Effector CD8-positive, alpha-beta T cell (primary cell): ENCODE data around the gene SERPINA7.
"Not testable (repeated sequence)": the region's sequence is repeated elsewhere in the genome, so short reads cannot be mapped to it uniquely, and the experiment has no call there.

Source experiments
- DNase-seq: peaks from one replicate; lab custom pipeline; 2025; lab: John Stamatoyannopoulos, UW
- total RNA-seq, 4 experiments: gene quantifications; one replicate each; lab custom pipeline; 2026; lab: John Stamatoyannopoulos, UW

SERPINA7 gene
- total RNA-seq = 0 to 0.12 (median 0) reads per million in 4 experiments

DNA sequence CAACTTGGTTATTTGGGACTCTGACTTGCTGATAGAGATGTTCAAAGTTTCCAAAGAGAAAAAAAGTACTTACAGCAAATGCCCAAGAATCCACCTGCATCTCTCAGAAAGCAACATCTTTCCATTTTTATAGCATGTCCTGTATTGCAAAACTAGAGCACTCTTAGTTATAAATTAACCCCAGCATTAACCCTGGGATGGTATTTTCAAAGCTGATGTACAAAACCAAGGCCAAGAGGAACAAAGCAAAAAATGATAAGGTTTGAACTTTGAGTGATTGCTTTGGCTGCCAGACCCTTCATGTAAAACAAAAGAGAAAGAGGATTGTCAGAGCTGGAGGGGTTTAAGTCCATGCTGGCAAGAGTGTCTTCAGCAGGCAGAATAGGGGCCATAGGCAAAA lies at the start of gene SERPINA7:
SERPINA7 (minus strand) TSS at position 103 of the 400 bp plus-strand sequence. CDS start 1,669 bp downstream, outside the sequence.
- no peak for DNase-seq

GRCh38 chrX:106069048-106069447 lies 30.5 kb upstream of the SERPINA7 start:
- DNase-seq = no peak

DNA sequence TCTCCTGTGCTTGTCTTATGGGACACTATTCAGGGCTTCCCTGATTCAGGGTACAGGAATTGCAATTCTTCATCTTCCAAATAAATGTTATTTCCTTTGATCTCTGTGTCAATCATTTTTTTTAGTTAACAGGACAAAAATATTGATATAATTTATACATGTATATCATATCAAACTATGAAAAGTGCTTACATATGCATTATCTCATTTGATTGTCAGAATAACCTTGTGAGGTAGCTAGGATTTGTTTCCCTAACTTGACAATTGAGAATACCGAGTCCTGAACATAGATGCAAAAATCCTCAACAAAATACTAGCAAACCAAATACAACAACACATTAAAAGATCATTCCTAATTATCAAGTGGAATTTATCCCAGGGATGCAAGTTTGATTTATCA lies 11.5 kb upstream of the SERPINA7 start:
- DNase-seq = no peak

DNA sequence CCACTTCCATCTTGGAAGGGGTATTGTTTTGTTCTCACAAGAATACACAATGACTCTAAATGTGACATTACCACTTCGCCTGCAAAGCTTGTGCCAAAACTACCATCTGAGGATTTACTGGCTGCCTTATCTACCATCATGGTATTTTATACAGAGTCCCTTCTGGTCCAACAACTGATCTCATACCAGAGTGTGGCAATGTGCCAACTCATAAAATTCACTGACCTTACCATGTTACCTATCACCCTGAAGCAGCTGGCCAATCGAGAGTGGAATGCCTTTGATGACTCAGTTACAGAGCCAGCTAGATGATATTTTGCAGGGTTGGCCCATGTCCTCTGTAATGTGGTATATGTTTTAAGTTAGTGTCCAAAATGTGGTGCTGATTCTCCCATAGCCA lies 3.8 kb upstream of the SERPINA7 start:
- no peak for DNase-seq

DNA sequence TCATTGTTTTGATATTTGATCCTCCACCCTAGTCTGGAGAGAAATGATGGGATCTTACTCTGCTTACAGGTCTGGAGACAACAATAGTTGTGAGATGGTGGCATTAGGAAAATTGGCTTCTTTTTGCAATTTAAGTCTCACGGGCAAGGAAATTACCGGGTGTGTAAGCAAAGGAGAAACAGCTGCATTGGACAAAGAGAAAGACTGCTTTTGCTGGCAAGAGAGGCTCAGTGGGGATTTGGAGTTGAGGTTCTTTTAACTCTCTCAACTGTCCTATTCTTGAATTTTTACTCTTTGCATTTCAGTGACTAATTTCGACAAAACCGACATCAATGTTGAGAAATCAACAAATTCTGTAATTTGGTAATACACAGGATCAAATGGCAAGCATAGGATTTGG lies 2.3 kb upstream of the SERPINA7 start:
- no peak for DNase-seq

DNA sequence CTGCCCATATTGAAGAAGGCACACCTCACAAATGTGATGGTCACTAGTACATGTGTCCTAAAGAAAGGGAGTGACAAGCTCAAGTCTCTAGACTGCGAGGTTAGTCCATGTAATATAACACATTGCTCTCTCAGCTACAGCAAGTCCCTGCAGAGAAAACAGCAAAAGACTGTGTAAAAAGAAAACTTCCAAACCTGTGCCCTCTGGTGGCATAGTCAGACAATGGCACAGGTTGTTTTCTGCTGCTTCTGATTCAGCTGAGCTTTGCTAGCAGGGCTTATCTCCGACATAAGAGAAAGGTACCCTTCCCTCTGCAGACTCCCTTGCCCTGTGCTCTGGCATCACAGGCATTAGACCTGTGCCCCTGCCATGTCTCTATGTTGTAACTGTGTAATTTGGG lies 1.4 kb upstream of the SERPINA7 start:
- DNase-seq = no peak

- no peak for DNase-seq
These were observed 573 bp downstream of the SERPINA7 start for GRCh38 chrX:106037835-106038473.

DNA sequence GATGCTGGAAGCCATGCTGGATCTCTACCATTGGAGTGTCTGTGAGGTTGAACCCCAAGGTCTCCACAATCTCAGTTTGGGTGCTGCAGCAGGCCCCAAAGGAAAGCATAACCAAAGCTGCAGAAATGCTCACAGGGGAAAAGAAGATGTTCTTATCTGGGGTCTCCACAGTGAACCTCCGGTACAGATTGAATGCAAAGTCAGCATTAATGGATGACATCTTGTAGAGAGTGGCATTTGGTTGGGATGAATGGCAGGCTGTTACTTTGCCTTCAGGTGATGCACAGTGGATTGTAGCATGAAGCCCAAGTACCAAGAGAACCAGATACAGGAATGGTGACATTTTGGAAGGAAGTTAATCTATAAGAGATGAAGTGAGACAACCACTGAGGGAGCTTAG lies 1.8 kb downstream of the SERPINA7 start:
- no peak for DNase-seq

- no peak for DNase-seq
These were observed 3.5 kb downstream of the SERPINA7 start for GRCh38 chrX:106035064-106035463.

DNA sequence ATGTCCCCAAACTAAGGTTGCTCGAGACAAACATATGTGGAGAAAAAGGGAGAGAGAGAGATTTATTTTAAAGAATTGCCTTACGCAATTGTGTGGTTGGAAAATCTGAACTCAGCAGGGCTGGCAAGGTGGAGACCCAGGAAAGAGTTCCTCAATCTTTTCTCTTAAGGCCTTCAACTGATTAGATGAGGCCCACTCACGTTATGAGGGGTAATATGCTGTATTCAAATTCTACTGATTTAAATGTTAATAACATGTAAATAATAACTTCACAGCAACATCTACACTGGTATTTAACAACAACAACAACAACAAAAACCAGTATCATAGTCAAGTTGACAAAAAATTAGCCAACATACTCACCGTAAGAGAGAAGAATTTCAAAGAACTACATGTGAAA lies 14.6 kb downstream of the SERPINA7 start:
- DNase-seq = no peak

DNA sequence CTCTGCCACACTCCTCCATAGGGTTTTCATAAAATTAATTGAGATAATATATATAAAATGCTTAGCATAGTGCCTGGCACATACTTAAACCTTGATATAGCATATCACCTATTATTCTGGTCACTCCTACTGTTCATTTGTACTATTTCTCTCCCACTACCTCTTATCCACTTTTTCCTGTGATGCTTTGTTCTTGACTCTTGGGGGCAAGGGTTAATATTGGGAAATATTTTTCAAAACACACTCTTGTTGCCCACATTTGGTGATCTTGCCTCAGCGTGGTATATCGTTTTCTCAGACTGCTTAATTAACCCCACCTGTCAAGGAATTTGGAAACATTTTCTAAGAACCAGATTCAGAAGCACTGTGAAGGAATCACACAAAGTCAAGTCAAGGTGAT lies 16.3 kb downstream of the SERPINA7 start:
- no peak for DNase-seq

- DNase-seq = no peak
These were observed 24.3 kb downstream of the SERPINA7 start for GRCh38 chrX:106014119-106014775.

- DNase-seq = no peak
These were observed 29.4 kb downstream of the SERPINA7 start for GRCh38 chrX:106009145-106009544.

GRCh38 chrX:106007815-106008214 lies 30.7 kb downstream of the SERPINA7 start:
- DNase-seq = no peak

DNA sequence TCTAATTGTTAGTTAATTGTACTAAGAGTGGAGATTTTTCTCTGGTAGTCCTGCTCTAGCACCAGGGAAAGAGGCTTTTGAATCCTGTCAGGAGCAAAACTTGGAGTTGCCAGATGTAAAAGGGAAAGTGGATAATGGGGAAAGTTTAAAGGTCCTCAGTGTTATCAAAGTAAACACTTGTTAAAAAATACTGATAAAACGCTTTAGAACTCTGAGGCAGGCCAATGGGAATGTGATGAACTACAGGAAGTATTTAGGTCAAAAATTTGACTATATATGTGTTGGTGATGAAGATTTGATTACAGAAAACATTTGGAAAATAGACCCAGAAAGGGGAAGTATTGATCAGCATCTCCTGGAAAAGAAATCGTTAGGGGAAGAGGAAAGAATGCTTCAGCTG lies 32.8 kb downstream of the SERPINA7 start:
- DNase-seq = no peak

DNA sequence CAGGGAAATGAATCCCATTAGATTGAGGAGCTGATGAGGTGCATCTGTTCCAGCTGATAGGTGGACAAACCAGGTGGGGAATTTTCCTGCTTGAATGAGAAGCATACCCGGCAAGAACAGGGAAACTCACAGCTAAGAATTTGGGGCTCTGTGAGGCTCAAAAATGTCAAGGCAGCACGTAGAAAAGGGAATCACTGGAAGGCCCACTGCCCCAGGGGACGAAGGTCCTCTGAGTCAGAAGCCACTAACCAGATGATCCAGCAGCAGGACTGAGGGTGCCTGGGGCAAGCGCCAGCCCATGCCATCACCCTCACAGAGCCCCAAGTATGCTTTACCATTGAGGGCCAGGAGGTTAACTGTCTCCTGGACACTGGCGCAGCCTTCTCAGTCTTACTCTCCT lies 37.9 kb downstream of the SERPINA7 start:
- DNase-seq = not testable (repeated sequence)

- no peak for DNase-seq
These were observed 38.3 kb downstream of the SERPINA7 start for GRCh38 chrX:106000203-106000602.

DNA sequence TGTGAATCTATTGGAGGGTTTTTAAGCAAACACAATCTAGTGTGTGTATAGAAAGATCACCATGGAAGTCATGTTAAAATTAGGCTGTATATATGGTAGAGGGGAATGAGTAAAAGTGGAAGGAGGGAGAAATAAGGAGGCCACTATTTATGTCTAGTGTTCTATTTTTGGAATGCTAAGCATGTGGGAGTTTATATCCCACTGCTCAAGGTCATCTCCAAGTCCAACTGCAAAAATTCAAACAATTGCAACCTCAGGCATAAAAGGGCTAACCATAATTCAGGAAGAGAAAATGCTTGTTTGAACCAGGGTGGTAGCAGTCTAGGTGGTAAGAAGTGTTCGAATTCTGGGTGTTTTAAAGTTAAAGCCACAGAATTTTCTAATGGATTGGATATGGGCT lies 39.2 kb downstream of the SERPINA7 start:
- DNase-seq = no peak

DNA sequence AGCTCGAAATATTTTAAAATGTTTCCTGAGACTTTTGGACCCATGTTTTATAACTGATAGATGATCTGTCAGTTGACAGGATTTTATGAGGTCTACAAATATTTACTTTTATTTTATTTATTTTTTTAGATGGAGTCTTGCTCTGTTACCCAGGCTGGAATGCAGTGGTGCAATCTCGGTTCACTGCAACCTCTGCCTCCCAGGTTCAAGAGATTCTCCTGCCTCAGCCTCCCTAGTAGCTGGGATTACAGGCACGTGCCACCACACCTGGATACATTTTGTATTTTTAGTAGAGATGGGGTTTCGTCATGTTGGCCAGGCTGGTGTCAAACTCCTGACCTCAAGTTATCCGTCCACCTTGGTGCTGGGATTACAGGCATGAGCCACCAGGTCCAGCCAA lies 50.0 kb downstream of the SERPINA7 start:
- DNase-seq = not testable (repeated sequence)
